GM12878 (cell line): Measurements from ENCODE around the gene MRGPRF. TPM values are rescaled to one million over a fixed set of nuclear protein-coding genes. Genes with fewer than 3 reads are reported as not detected.

Experiments used
- ATAC-seq: fragments of 200-7000 bp; cut with Tn5 transposase; 3 replicates; pipeline ENCODE4 v1.9.1; 2020; ENCODE audit warnings: mild to moderate bottlenecking, moderate library complexity
- BruUV-seq: library from RNA; stranded (reverse); fragments of 400-500 nt; replicated peaks from 2 replicates; lab custom pipeline; 2021; lab: Mats Ljungman, UMichigan
- CTCF ChIA-PET: fragments of 300-600 bp; sonication (Branson Sonifier 250); formaldehyde crosslinking; extraction: SDS; loops from one replicate; lab custom pipeline; 2021; ENCODE audit warnings: inconsistent platforms; lab: Yijun Ruan, JAX
- POLR2A ChIA-PET: fragments of 350-600 bp; formaldehyde crosslinking; extraction: SDS; loops from one replicate; lab custom pipeline; 2021; ENCODE audit warnings: inconsistent platforms; lab: Charles Lee
- RAD21 ChIA-PET: fragments of 300-600 bp; sonication (Branson Sonifier 250); formaldehyde crosslinking; loops from one replicate; lab custom pipeline; 2023; ENCODE audit warnings: antibody characterized with exemption; ENCODE audit not compliant: unreplicated experiment; lab: Charles Lee
- SMC1A ChIA-PET: fragments of 300-600 bp; sonication (Branson Sonifier 250); formaldehyde crosslinking; loops from one replicate; lab custom pipeline; 2023; ENCODE audit not compliant: unreplicated experiment, uncharacterized antibody; lab: Charles Lee
- DNase-seq: peaks from one replicate; pipeline ENCODE4 v3.0.0-alpha.2; 2011; ENCODE audit warnings: low read depth, low spot score
- FAIRE-seq: peaks from 3 replicates; lab custom pipeline; 2011; peaks lifted over from hg19 to GRCh38; lab: Jason Lieb, UNC
- H2AFZ ChIP-seq: 2 replicates; pipeline ENCODE4 v1.6.0; 2011; ENCODE audit warnings: low read depth, low read length, control low read depth; ENCODE audit not compliant: control insufficient read depth
- H3K27ac ChIP-seq: 2 replicates; pipeline ENCODE4 v1.5.1; 2011; ENCODE audit warnings: control low read depth; ENCODE audit not compliant: control insufficient read depth, insufficient read depth
- H3K27me3 ChIP-seq, 2 experiments: replicated peaks in 1 of 2; 2 replicates each; pipeline versions ENCODE4 v1.6.0 to v1.6.1; 2011; ENCODE audit warnings: low read length in 1 of 2; ENCODE audit not compliant: control insufficient read depth in 2 of 2, insufficient read depth in 2 of 2
- H3K36me3 ChIP-seq, 2 experiments: 2 replicates each; pipeline ENCODE4 v1.5.1; 2011; ENCODE audit warnings: low read length in 1 of 2; ENCODE audit not compliant: control insufficient read depth in 2 of 2, insufficient read depth in 2 of 2
- H3K4me1 ChIP-seq: 2 replicates; pipeline ENCODE4 v1.6.1; 2011; ENCODE audit warnings: mild to moderate bottlenecking, low read length, moderate library complexity, mixed read lengths; ENCODE audit not compliant: control insufficient read depth, insufficient read depth
- H3K4me2 ChIP-seq: 2 replicates; pipeline ENCODE4 v1.6.0; 2011; ENCODE audit warnings: control low read depth; ENCODE audit not compliant: control insufficient read depth, insufficient read depth
- H3K4me3 ChIP-seq: fragments of 200-600 bp; sonication (generic); 2 replicates; pipeline ENCODE4 v1.5.1; 2016
- H3K79me2 ChIP-seq: 2 replicates; pipeline ENCODE4 v1.6.0; 2011; ENCODE audit warnings: low read length; ENCODE audit not compliant: control insufficient read depth, insufficient read depth
- H3K9ac ChIP-seq: 2 replicates; pipeline ENCODE4 v1.8.0; 2011; ENCODE audit warnings: low read length, control low read depth, mixed read lengths; ENCODE audit not compliant: control insufficient read depth, insufficient read depth
- H3K9me3 ChIP-seq: replicated peaks from 3 replicates; pipeline ENCODE4 v1.5.1; 2011; ENCODE audit warnings: mild to moderate bottlenecking, low read length; ENCODE audit not compliant: control insufficient read depth, insufficient read depth
- H4K20me1 ChIP-seq: 2 replicates; pipeline ENCODE4 v1.6.0; 2011; ENCODE audit not compliant: control insufficient read depth, insufficient read depth
- CBX3 ChIP-seq: fragments of 200-600 bp; sonication (generic); IDR thresholded peaks from 2 replicates; pipeline ENCODE4 v1.6.1; 2016; ENCODE audit warnings: low read depth, borderline replicate concordance
- CHD1 ChIP-seq: IDR thresholded peaks from 2 replicates; pipeline ENCODE4 v1.6.1; 2012; ENCODE audit warnings: low read depth, low read length, improper control_type of control experiment
- CREB1 ChIP-seq: IDR thresholded peaks from 2 replicates; pipeline ENCODE4 v1.6.1; 2012; ENCODE audit warnings: low read depth, mild to moderate bottlenecking, inconsistent platforms
- DPF2 ChIP-seq: fragments of 450-650 bp; IDR thresholded peaks from 2 replicates; pipeline ENCODE4 v1.6.1; 2017; ENCODE audit warnings: mild to moderate bottlenecking
- ESRRA ChIP-seq: IDR thresholded peaks from 2 replicates; pipeline ENCODE4 v1.6.1; 2012; ENCODE audit warnings: mild to moderate bottlenecking, low read length, improper control_type of control experiment
- IKZF2 ChIP-seq, 2 experiments: fragments of 450-650 bp; IDR thresholded peaks; 2 replicates each; pipeline ENCODE4 v1.6.1; 2017; ENCODE audit warnings: mild to moderate bottlenecking in 2 of 2, moderate library complexity in 2 of 2
- TCF12 ChIP-seq: IDR thresholded peaks from 2 replicates; pipeline ENCODE4 v1.6.1; 2011; ENCODE audit warnings: low read depth, mild to moderate bottlenecking, low read length
- ZNF274 ChIP-seq: IDR thresholded peaks from one replicate; pipeline ENCODE4 v1.8.0; 2011; ENCODE audit not compliant: insufficient read length, insufficient read depth
- WGBS: methylation state at CpG from one replicate; pipeline ENCODE4 v1.1.6; 2016; ENCODE audit warnings: low lambda C conversion rate; ENCODE audit not compliant: insufficient replicate concordance, insufficient coverage; ENCODE audit errors: missing lambda C conversion rate; 5-methylcytosine and 5-hydroxymethylcytosine counted together
- in situ Hi-C: fragments of 300-500 bp; cut with MboI; formaldehyde crosslinking; loops from 9 replicates; pipeline ENCODE4 v1.14.3; 2018; ENCODE audit warnings: mixed read lengths
- intact Hi-C: fragments of 100-400 bp; cut with micrococcal nuclease; formaldehyde crosslinking; loops from one replicate; pipeline ENCODE4 v1.14.2; 2022; ENCODE audit not compliant: unreplicated experiment
- polyA plus RNA-seq, 11 experiments: library from polyadenylated mRNA; depleted of rRNA in 4 of 11; unstranded in 6 of 11; stranded (reverse) in 5 of 11; fragments of >200 nt; fragmentation: Nextera tagmentation in 4 of 11; fragmentation: Illumina TruSeq in 1 of 11; extraction: Ambion mirVana in 4 of 11; extraction: Trizol in 1 of 11; gene quantifications; 1 replicate in 1 of 11; 2 replicates in 10 of 11; pipeline versions ENCODE4 v1.2.1 to v1.2.3, GENCODE V29; 2011 to 2016; ENCODE audit warnings: inconsistent platforms in 2 of 11, missing spikeins in 2 of 11, low read depth in 1 of 11
- total RNA-seq, 4 experiments: library from RNA; depleted of rRNA in 3 of 4; stranded (reverse); fragments of >200 nt in 3 of 4; fragmentation: Illumina TruSeq in 1 of 4; extraction: Trizol in 1 of 4; gene quantifications; 2 replicates each; pipeline versions ENCODE4 v1.2.1 to v1.2.3, GENCODE V29; 2013 to 2021
- TF ChIP-seq, protein P1 (sequence below): fragments of 450-650 bp; IDR thresholded peaks from 2 replicates; pipeline ENCODE4 v1.6.1; 2016; ENCODE audit warnings: mild to moderate bottlenecking

The MRGPRF gene
- total and polyA plus RNA-seq, 10 of the 15 experiments (the other 5 are each of a cell fraction or from before 2014, with no cell fraction given), result not detected

DNA sequence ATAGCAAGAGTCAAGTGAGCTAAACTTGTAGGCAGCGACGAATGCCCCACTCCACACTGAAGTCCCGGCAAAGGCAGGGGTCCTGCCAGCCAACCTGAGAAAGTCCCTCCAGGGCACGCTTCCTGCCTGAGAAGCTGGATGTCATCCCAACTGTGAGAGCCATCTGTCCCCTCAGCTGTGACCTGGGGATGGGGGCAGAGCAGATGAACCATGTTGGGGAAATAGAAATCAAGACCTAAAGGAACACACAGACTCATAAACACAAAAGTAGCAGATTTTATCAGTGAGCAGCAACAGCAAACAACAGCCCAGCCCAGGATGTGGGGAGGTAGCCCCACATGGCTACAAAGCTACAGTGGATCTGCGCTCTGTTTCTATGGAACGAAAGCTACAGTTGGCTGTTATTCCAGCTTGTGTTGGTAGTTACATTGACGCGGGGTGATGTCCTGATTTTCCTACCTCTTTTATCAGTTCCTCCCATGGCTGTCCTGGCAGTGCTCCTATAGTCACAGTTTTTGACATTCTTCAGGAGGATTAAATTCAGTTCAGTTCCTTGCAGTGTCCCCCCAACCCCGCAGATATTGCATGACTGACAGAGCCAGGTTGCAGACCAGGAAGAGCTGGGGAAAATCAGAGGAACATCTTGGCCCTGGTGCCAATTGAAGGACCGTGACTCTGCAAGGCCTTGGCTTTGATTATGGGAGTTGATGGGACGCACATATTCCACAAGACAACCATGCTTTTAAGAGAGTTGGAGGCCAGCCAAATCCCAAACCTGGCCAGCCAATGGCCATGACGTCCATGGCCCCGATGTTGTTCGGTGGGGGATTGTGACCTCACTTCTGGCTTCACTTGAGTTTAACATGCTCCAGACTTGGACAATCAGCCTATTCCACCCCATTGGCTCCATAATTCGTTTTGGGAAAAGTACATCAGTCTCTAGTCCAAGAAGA lies 46.9 kb downstream of the MRGPRF start:
- intact Hi-C loops, result no loop called here
- DNase-seq (no peak), FAIRE-seq (no peak)
- Histone ChIP-seq H3K79me2 (no peaks in the 10 kb centered on the region), H3K9ac (no peak overlapping the region), H3K27me3 (no peaks in the 10 kb centered on the region; a peak in 1 of 4 replicates), H3K36me3 (no peaks in the 10 kb centered on the region), H2AFZ (no peak overlapping the region), H3K4me2 (no peak overlapping the region), H4K20me1 (no peaks in the 10 kb centered on the region), H3K9me3 (peaks cover 4% of the 10 kb centered on the region; the same call in 2 of the 3 replicates)
- BruUV-seq, result no TSS peak
- TF ChIP-seq, protein P1, sequence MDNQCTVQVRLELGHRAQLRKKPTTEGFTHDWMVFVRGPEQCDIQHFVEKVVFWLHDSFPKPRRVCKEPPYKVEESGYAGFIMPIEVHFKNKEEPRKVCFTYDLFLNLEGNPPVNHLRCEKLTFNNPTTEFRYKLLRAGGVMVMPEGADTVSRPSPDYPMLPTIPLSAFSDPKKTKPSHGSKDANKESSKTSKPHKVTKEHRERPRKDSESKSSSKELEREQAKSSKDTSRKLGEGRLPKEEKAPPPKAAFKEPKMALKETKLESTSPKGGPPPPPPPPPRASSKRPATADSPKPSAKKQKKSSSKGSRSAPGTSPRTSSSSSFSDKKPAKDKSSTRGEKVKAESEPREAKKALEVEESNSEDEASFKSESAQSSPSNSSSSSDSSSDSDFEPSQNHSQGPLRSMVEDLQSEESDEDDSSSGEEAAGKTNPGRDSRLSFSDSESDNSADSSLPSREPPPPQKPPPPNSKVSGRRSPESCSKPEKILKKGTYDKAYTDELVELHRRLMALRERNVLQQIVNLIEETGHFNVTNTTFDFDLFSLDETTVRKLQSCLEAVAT, result no peak
- TF ChIP-seq TCF12, result no peak
- no peak for TF ChIP-seq IKZF2 (IDR thresholded peaks at IDR 0.05)
- no peak for TF ChIP-seq DPF2
- TF ChIP-seq ESRRA, result no peak
- TF ChIP-seq CBX3, result no peak
- no peak for TF ChIP-seq CHD1
- no peak for TF ChIP-seq ZNF274
- no peak for TF ChIP-seq CREB1
- TF ChIP-seq, all 136 proteins: peak for 0
- no peak for ATAC-seq
- in situ Hi-C loops, result no loop called here
- no peak overlapping the region for H3K27ac ChIP-seq
- H3K4me1 ChIP-seq, result no peaks in the 10 kb centered on the region; the same call in 1 of the 2 replicates
- no peak overlapping the region for H3K4me3 ChIP-seq
- RAD21 ChIA-PET, result no interaction called here
- POLR2A ChIA-PET, result interaction anchor here (0.6 kb wide), 1 partner anchor 10 kb away, joined by 4 read pairs; no protein-coding TSS in a partner anchor
- CTCF ChIA-PET, result interaction anchor here (0.8 kb wide), 1 partner anchor 11 kb away, joined by 3 read pairs; no protein-coding TSS in a partner anchor
- WGBS, result 65% methylated on average over 15 of the region's 15 CpGs
- SMC1A ChIA-PET, result no interaction called here
